Osteoblast (primary cell): ENCODE measurements around the gene CD7. TPM values are rescaled to one million over a fixed set of nuclear protein-coding genes. Genes with fewer than 3 reads are reported as not detected.

Source experiments
- DNase-seq: peaks from one replicate; pipeline ENCODE4 v3.0.0; 2011; ENCODE audit warnings: low spot score, mixed read lengths; ENCODE audit not compliant: insufficient read length; ENCODE audit errors: missing footprints
- H2AFZ ChIP-seq: 2 replicates; pipeline ENCODE4 v1.6.0; 2011; ENCODE audit warnings: mild to moderate bottlenecking, low read length
- H3K27ac ChIP-seq: 2 replicates; pipeline ENCODE4 v1.5.1; 2011; ENCODE audit warnings: mild to moderate bottlenecking, low read depth, low read length, moderate library complexity
- H3K27me3 ChIP-seq: 2 replicates; pipeline ENCODE4 v1.6.0; 2012; ENCODE audit warnings: mild to moderate bottlenecking, control low read depth, inconsistent platforms, low read length, moderate library complexity; ENCODE audit not compliant: insufficient read depth
- H3K36me3 ChIP-seq: 2 replicates; pipeline ENCODE4 v1.5.1; 2011; ENCODE audit warnings: mild to moderate bottlenecking, low read length, control low read depth, moderate library complexity; ENCODE audit not compliant: insufficient read depth
- H3K4me1 ChIP-seq: 2 replicates; pipeline ENCODE4 v1.5.1; 2011; ENCODE audit warnings: mild to moderate bottlenecking, low read length, control low read depth, moderate library complexity; ENCODE audit not compliant: insufficient read depth
- H3K4me2 ChIP-seq: 2 replicates; pipeline ENCODE4 v1.6.0; 2011; ENCODE audit warnings: mild to moderate bottlenecking, low read length; ENCODE audit not compliant: insufficient read depth
- H3K4me3 ChIP-seq: fragments of 200-600 bp; sonication (generic); 3 replicates; pipeline ENCODE4 v1.5.1; 2012; ENCODE audit warnings: mild to moderate bottlenecking, low read length, inconsistent platforms; ENCODE audit not compliant: insufficient read depth
- H3K79me2 ChIP-seq: 2 replicates; pipeline ENCODE4 v1.6.0; 2012; ENCODE audit warnings: mild to moderate bottlenecking, low read length, control low read depth, inconsistent platforms; ENCODE audit not compliant: insufficient read depth
- H3K9me3 ChIP-seq: 2 replicates; pipeline ENCODE4 v1.5.1; 2011; ENCODE audit warnings: low read depth, low read length, control low read depth
- H4K20me1 ChIP-seq: 2 replicates; pipeline ENCODE4 v1.6.0; 2012; ENCODE audit warnings: mild to moderate bottlenecking, low read length, control low read depth; ENCODE audit not compliant: insufficient read depth
- CTCF ChIP-seq: IDR thresholded peaks from 2 replicates; pipeline ENCODE4 v1.5.1; 2011; ENCODE audit warnings: mild to moderate bottlenecking, low read depth, low read length, moderate library complexity; ENCODE audit errors: extremely low read depth
- total RNA-seq: library from RNA; depleted of rRNA; stranded (reverse); fragments of >200 nt; gene quantifications from 2 replicates; pipeline ENCODE4 v1.2.3, GENCODE V29; 2012

CD7 gene
- total RNA-seq, 1 donor: not detected

GRCh38 chr17:82324566-82325285, 7.3 kb upstream of the CD7 start:
- Histone ChIP-seq H3K9me3 (no peaks in the 10 kb centered on the region), H3K27me3 (peaks cover 9% of the 10 kb centered on the region), H3K4me1 (no peaks in the 10 kb centered on the region), H3K27ac (no peak overlapping the region), H2AFZ (no peak overlapping the region), H3K79me2 (no peaks in the 10 kb centered on the region), H4K20me1 (no peaks in the 10 kb centered on the region), H3K4me3 (no peak overlapping the region), H3K4me2 (no peak overlapping the region), H3K36me3 (no peaks in the 10 kb centered on the region)
- DNase-seq: peak; percentile 86
- no peak for TF ChIP-seq CTCF

- Histone ChIP-seq H2AFZ (no peak overlapping the region), H3K27me3 (peaks cover 9% of the 10 kb centered on the region), H4K20me1 (no peaks in the 10 kb centered on the region), H3K27ac (no peak overlapping the region), H3K4me1 (no peaks in the 10 kb centered on the region), H3K36me3 (no peaks in the 10 kb centered on the region), H3K4me2 (no peak overlapping the region), H3K79me2 (no peaks in the 10 kb centered on the region), H3K9me3 (no peaks in the 10 kb centered on the region), H3K4me3 (no peak overlapping the region)
- no peak for TF ChIP-seq CTCF
- peak; percentile 86 for DNase-seq
Observed at GRCh38 chr17:82323514-82324234, 6.3 kb upstream of the CD7 start.

- Histone ChIP-seq H3K4me2 (no peak overlapping the region), H3K27me3 (peaks cover 9% of the 10 kb centered on the region), H3K79me2 (no peaks in the 10 kb centered on the region), H3K27ac (no peak overlapping the region), H3K36me3 (no peaks in the 10 kb centered on the region), H2AFZ (no peak overlapping the region), H3K4me3 (no peak overlapping the region), H3K4me1 (no peaks in the 10 kb centered on the region), H4K20me1 (no peaks in the 10 kb centered on the region), H3K9me3 (no peaks in the 10 kb centered on the region)
- DNase-seq: no peak
- no peak for TF ChIP-seq CTCF
Observed at GRCh38 chr17:82322526-82323453, 5.4 kb upstream of the CD7 start.
